GM13976 (cell line): ENCODE measurements around the gene YWHAG.
"Not testable (repeated sequence)": the region's sequence is repeated elsewhere in the genome, so short reads cannot be mapped to it uniquely, and the experiment has no call there.

Experiments
- DNase-seq: peaks from one replicate; pipeline ENCODE4 v3.0.0; 2012; ENCODE audit warnings: low spot score
- in situ Hi-C: fragments of 300-500 bp; cut with MboI; formaldehyde crosslinking; loops from one replicate; pipeline ENCODE4 v1.12.0; 2022; ENCODE audit warnings: low sequenced_read_pairs, mixed read lengths, inconsistent platforms; ENCODE audit not compliant: unreplicated experiment
- TF ChIP-seq, protein P1 (sequence below): IDR thresholded peaks from 2 replicates; pipeline ENCODE4 v1.5.1; 2012; ENCODE audit warnings: borderline replicate concordance, mild to moderate bottlenecking; ENCODE audit not compliant: insufficient read depth; ENCODE audit errors: extremely low read depth, missing control alignments, control extremely low read depth

The YWHAG gene

GRCh38 chr7:76392531-76393115, 33.8 kb upstream of the YWHAG start:
- no peak for DNase-seq
- TF ChIP-seq, protein P1, sequence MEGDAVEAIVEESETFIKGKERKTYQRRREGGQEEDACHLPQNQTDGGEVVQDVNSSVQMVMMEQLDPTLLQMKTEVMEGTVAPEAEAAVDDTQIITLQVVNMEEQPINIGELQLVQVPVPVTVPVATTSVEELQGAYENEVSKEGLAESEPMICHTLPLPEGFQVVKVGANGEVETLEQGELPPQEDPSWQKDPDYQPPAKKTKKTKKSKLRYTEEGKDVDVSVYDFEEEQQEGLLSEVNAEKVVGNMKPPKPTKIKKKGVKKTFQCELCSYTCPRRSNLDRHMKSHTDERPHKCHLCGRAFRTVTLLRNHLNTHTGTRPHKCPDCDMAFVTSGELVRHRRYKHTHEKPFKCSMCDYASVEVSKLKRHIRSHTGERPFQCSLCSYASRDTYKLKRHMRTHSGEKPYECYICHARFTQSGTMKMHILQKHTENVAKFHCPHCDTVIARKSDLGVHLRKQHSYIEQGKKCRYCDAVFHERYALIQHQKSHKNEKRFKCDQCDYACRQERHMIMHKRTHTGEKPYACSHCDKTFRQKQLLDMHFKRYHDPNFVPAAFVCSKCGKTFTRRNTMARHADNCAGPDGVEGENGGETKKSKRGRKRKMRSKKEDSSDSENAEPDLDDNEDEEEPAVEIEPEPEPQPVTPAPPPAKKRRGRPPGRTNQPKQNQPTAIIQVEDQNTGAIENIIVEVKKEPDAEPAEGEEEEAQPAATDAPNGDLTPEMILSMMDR, result no peak
- in situ Hi-C loops, result no loop called here

- in situ Hi-C loops, result no loop called here
- no peak for DNase-seq
- TF ChIP-seq, protein P1, result no peak
These were observed 31.3 kb upstream of the YWHAG start for GRCh38 chr7:76390092-76390491.

- DNase-seq, in situ Hi-C loops: not testable (repeated sequence)
These were observed 29.0 kb upstream of the YWHAG start for GRCh38 chr7:76387789-76388188.

- DNase-seq, result no peak
- TF ChIP-seq, protein P1, result no peak
- in situ Hi-C loops, result no loop called here
These were observed 28.0 kb upstream of the YWHAG start for GRCh38 chr7:76386691-76387260.

GRCh38 chr7:76383089-76383944, 24.5 kb upstream of the YWHAG start:
- TF ChIP-seq, protein P1, result no peak
- no peak for DNase-seq
- in situ Hi-C loops, result no loop called here

GRCh38 chr7:76381814-76382213, 23.0 kb upstream of the YWHAG start:
- TF ChIP-seq, protein P1, result no peak
- in situ Hi-C loops, result no loop called here
- no peak for DNase-seq

GRCh38 chr7:76380623-76380966, 21.8 kb upstream of the YWHAG start:
- in situ Hi-C loops, result no loop called here
- TF ChIP-seq, protein P1, result no peak
- DNase-seq, result no peak
